ENCODE measurements around the gene FAM163B.

FAM163B gene

DNA sequence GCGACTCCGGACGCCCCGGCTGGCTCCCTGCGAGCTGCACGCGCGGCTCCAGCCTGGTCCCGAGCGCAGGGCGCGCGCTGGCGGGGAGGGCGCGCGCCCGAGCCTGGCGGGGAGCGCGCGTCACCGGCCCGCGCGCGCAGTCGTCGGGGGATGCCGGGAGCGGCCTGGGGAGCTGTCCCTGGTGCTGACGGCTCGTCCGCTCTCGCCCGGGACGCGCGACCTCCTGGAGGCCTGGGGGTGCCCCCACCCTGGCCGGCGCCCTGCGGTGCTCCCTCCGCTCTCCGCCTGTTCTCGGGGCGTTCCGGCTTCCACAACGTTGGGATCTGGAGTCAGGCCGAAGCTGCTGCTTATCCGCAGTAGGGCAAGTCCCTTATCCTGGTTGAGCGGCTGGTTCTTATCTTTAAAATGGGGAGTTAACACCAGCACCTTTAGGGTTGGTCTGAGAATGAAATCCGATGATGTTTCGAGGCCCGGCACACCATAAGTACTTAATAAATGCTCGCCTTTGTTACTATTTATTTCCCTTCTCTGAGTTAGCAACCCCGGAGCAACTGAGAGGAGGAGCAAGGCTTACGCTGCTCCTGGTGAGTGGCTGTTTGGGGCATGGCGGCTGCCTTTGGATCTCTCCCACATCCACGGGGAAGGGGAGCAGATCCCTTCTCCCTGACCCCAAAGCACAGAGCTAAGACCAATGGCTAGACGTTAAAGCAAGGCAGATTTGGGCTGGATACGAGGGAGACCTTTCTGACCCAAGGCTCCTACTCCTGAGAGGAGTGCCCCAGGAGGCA lies at the start of gene FAM163B:
TSS of gene FAM163B (minus strand) at position 79 of the 788 bp plus-strand sequence. CDS start 29,166 bp downstream, outside the sequence.
- peak; percentile 55 for DNase-seq (ENCODE audit: low spot score)

DNA sequence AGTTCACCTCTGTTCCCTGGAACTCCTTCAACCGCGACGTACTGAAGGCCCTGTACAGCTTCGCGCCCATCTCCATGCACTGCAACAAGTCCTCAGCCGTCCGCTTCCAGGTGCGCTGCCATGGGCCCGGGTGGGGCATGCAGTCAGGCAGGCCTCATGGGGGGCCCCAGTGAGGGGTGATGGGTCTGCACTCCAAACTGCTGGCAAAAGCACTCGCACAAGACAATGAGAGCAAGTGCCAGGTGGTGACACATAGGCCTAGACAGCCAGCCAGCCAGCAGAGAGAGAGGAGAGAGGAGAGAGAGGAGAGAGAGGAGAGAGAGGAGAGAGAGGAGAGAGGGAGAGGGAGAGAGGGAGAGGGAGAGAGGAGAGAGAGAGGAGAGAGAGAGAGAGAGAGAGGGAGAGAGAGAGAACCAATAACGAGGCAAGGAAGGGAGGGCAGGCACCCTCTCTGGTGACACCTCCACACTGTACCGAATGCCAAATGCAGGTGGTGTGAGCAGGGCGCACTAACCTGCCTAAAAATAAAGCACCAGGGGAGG lies 48.0 kb upstream of the FAM163B start:
- no peak for DNase-seq (ENCODE audit: low spot score)

DNA sequence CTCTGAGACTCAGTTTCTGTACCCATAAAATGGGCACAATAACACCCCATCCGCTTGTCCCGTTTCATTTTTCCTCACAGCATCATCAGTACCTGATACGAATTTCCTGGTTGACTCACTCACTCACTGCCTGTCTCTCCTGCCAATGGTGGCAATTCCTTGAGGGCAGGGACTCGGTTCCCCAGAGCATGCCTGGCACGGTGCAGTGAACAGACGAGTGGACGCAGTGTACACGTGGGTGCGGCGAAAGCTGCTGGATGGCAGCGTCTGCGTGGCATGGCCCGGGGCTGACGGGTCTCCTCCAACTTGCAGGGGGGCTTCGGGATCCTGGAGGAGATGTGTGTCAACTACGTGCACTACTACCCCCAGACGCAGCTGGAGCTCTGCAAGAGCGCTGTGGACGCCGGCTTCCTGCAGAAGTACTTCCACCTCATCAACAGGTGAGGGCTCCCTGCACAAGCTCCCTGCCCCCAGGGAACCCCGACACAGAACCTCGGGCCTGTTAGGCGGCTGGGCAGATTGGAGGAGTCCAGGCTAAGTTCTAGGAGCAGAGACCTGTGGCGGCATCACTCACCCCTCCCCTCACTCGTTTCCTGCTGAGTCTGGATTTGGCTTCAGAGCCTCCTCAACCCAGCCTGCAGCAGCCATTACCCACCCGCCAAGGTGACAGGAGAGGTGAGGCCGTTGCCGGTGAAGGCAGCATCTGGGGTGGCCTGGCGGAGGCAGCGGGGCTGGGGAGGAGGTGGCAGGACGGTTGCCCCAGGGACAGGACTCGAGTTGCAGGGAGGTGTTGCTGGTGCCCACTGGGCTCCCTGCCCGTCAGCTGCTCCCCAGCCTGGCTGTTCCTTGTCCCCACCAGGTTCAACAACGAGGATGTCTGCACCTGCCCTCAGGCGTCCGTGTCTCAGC lies 47.3 kb upstream of the FAM163B start:
- no peak for DNase-seq (ENCODE audit: low spot score)

DNA sequence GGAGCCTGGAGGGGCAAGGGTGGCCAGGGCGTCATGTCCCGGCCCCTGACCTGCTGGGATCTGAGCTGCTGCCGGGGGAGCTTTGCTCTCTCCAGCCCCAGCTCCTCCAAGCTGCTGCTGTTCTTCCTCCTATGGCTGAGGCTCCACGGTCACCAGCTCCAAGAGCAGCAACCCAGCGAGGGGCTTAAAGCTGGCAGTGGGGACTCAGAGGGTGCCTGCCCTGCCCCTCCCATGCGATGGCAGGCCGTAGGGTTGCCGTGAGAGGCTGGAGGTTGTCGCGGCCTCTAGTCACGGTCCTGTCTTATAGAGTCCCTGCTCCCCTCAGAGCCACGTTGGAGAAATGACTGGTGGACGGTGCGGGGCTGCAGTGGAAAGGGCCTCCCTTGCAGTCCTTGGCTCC lies 46.5 kb upstream of the FAM163B start:
- DNase-seq (ENCODE audit: low spot score): no peak

DNA sequence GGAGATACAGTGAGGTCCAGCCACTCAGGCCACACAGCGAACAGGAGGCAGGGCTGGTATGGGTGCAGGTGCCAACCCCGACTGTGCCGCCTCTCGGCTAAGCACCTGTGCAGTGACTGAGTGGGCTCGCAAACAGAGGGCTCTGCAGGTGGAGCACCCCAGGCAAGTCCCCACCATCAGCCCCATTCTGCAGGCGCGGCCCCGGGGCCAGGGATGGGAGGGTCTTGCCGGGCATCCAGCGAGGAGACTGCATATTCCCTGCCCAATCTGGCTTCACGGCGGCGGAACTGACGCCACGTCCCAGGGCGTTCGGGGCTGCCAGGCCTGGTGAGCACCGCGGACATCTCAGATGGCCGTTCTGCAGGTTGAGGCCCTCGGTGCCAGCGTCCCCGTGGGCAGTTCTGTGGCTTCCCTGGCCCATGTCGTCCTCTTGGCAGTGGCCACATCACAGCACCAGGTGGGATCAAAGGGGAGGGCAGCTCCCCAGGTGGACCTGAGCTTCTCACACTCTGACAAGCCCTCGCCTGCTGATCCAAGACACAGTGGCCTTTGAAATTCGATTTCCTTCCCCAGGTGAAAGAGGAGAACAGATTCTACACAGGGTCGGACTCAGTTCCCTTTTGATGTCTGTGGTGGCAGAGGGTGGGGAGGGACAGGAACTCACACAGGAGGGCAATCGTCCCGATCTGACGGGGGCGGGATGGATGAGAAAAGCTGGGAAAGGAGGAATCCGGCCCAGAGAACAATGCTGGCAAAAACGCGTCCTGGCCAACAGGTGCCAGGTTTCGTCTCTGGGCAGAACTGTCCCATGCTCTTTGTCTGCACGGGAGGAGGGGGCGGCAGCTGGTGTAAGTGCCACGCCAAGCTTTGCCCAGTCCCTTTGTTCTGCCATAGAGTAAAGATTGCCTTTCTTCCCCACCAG lies 45.8 kb upstream of the FAM163B start:
- DNase-seq (ENCODE audit: low spot score): no peak

DNA sequence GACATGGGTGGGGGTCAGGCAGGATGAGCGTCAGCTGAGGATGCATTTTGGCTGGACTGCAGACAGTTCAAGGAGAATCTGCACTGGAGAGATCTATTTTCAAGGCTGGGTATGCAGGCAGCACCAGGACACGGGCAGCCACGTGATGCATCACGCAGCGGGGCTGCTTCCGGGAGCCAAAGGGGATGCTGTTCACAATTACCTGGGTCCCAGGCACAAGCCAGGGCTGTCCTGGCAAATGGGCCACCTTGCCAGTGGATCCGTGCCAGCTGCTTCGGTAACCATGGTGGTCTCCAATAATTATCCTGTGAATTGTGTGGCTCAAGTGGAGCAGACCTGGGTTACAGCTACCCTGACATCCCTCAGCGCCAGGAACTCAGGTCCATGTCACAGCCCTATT lies 44.4 kb upstream of the FAM163B start:
- no peak for DNase-seq (ENCODE audit: low spot score)

DNA sequence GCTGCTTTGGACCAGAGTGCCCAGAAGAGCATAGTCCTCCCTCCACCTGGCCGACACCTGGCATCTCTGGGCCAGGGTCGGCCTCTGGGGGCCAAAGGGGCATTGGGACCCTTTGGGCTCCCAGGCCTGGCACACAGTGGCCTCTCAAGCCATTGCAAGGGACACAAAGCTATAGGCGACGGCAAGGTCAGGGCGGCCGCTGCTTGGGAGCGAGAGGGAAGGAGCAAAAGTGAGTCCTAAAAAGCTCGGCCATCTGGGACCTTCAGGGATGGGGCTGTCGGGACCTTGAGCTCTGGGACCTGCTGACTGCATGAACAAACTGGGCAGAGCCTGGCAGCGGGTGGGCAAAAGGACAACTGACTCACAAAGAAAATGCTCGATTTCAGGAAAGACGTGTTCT lies 40.8 kb upstream of the FAM163B start:
- DNase-seq (ENCODE audit: low spot score): no peak

DNA sequence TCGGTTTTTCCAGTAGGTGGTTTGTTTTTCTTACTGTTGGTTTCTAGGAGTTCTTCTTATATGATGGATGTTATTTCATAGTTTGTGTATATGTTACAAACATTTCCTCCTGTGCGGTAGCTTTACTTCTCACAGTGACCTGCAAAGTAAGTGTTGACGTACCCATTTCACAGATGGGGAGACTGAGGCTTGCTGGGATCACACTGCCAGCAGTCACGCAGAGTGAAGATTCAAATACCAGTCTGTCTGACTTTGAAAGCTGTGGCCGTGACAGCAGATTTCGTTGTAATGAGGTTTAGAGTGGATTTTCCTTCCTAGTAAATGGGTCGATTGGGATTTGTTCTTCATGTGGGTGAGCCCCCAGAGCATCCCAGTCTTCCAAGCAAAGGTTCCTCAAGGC lies 40.0 kb upstream of the FAM163B start:
- DNase-seq (ENCODE audit: low spot score): no peak

DNA sequence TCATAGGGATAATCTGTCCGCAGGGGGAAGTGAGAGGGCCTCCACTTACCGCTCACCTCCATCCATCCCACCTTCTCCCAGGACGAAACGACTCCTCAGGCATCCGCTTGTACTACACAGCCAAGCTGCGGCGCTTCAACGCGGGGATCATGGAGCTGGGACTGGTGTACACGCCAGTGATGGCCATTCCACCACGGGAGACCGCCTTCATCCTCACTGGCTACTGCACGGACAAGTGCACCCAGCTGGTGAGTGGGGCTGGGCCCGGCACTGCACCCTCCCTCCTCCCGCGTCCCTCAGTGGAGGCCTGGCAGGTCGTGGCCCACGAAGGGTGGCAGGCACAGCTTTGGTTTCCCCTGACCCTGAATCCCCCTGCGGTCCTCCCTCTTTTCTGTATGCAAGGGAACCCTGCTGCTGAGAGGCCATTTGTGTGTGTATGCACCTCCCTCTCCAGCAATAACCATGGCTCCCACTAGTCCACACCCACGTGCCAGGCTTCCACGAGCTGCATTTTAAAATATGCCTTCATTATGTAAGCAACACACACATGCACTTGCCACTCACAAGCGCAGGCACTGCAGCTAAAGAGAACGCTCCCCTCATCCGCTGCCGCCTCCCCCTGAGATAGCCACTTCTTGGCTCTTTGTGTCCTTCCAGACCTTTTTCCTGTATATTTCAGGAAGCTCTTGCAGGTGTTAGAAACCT lies 38.7 kb upstream of the FAM163B start:
- no peak for DNase-seq (ENCODE audit: low spot score)

DNA sequence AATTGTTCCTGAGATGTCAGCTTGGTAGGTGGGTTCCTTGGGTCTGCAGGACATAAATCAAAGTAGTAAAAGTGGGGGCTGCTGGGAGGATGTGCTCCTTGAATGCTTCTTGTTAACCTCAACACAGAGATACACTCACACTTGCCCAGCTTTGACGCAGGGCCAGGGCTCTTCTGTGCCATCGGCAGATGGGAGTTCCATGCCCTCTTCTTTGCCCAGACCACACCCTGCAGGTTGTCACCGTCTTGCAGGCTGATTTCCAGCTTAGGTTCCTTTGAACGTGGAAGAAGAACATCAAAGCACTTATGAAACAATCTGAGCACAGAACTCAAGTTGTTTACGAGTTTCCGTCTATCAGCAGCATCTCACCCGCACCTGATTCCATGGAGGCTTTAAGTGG lies 38.0 kb upstream of the FAM163B start:
- no peak for DNase-seq (ENCODE audit: low spot score)

DNA sequence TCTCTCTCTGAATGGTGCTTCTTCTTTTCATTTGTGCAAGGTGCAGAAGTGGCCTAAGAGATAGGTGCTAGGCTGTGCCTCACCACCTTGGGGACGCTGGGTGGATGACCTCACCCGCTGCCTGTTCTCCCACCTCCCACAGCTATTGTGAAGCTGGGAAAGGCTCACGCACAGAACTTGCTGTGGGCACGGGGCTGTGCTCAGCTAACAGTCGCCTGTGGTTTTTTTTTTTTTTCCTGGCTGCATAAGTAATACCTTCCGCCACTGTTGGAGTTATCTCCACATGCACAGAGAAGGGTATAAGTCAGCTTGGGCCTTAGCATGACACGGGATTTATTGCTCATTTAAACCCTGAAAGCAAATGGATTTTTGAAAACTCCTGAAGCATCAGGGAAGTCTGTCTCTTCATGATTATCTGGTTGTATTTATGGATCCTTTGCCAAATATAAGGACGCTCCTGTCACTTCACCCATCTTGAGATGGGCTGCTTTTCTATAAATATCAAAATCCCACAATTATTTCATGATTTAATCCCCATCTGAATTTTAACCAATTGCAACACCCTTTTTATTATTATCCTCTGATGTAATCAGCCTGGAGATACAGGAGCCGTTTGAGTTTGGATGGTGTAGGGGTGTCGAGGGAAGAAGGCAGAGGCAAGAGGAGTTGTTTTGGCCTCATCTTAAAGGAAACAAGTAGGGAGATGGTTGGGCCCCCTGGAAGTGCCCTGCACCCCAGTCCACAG lies 36.0 kb upstream of the FAM163B start:
- DNase-seq (ENCODE audit: low spot score): no peak

DNA sequence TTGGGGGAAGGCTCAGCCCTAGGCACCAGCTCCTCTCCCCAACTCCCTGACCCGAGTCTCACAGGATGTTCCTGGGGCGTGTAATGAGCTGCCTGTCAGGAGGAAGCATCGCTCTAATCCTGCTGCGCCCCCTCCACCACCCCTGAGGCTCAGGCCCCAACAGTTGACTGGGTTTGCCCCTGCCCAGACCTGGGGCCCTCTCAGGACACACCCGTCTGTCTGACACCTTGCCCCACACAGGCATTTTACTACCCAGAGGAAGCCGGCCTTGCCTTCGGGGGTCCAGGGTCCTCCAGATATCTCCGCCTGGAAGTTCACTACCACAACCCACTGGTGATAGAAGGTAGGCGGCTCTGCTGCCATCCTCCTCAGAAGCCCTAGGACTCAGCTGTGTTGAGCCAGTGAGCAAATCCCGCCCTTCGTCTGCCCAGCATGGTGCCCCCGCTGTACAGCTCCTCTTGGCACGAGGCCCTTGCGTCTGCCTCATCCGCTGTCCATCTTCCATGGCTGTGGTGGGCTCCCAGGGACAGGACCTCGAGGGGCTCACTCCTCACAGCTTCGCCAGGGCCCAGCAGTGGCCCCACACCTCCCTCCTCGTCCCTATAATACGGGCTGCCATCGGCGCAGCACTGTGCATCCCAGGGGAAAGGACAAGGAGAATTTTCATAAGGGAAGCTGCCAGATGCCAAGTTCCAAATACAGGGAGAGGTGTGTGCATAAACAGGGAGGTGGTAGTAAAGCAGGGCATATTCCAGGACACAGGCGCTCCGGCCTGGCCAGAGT lies 35.0 kb upstream of the FAM163B start:
- no peak for DNase-seq (ENCODE audit: low spot score)

DNA sequence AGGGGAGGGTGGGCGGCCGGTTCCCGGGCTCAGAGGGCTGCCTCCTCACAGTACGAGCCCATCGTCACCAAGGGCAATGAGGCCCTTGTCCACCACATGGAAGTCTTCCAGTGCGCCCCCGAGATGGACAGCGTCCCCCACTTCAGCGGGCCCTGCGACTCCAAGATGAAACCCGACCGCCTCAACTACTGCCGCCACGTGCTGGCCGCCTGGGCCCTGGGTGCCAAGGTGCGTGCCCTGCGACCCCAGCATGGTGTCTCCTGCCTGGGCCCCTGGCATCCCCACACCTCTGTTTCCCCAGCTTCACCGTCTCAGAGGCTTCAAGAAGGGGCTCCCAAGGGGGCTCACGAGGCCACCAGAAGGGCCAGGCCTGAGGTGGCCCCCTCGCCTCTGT lies 34.2 kb upstream of the FAM163B start:
- DNase-seq (ENCODE audit: low spot score): no peak

DNA sequence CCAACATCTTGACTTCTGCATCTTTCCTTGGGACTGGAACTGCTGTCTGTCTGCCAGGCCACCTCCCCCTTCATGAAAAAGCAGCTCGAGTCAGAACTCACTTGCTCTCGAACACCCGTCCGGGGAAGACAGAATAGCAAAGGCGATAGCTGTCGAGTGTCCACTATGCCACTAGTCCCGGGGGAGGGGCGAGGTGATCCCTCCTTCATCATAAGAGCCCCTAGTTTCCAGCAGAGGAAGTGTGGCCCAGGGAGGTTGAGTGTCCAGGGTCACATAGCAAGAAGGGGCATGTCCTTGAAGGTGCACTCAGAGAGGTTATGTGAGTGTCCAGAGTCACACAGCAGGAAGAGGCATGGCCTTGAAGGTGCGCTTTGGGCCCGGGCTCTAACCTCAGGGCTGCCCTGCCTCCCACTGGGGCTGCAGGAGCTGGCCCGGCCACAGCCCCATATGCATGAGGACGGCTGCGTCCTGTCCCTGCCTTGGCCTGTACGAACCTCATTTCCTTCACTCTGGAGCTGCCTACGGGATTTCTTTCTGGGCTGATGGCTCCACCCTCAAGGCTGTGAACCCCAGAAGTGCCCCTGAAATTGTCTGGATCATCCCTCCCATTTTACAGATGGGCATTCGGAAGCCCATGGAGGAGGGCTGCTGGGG lies 33.6 kb upstream of the FAM163B start:
- no peak for DNase-seq (ENCODE audit: low spot score)

DNA sequence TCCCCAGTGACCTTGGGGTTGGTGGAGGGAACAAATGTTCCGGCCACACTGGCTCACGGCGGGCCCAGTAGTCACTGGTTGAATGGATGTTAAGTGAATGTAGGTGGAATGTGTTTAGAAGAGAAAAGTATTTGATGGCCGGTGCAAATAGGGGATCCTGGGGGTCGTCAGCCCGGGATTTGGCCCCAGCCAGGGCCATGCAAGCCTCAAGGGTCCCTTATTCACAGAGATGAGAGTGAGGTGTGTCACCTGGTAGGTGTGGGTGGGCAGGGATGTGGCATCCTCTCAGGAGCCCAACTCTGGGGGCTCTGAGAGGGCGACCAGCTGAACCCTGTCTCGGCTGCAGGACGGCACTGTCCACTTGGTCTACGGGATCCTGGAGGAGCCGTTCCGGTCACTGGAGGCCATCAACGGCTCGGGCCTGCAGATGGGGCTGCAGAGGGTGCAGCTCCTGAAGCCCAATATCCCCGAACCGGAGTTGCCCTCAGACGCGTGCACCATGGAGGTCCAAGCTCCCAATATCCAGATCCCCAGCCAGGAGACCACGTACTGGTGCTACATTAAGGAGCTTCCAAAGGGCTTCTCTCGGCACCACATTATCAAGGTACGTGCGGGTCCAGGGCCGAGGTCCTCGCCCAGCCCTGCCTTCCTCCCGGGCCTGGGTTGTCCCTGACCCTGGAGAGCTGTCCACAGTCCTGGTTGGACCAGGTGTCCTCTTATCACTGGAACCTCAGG lies 32.8 kb upstream of the FAM163B start:
- DNase-seq (ENCODE audit: low spot score): no peak

DNA sequence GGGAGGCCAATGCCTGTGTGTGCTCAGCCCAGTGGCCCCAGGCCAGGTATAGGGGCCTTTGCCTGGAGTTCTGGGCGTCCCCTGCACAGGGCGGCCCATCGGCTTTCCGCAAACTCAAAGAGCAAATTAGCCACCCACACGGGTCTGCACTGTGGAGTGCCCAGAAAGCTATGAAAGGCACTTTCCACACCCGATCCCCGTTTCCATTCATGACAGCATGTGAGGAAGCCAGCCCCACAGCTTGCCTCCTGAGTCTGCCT lies 32.1 kb upstream of the FAM163B start:
- no peak for DNase-seq (ENCODE audit: low spot score)

DNA sequence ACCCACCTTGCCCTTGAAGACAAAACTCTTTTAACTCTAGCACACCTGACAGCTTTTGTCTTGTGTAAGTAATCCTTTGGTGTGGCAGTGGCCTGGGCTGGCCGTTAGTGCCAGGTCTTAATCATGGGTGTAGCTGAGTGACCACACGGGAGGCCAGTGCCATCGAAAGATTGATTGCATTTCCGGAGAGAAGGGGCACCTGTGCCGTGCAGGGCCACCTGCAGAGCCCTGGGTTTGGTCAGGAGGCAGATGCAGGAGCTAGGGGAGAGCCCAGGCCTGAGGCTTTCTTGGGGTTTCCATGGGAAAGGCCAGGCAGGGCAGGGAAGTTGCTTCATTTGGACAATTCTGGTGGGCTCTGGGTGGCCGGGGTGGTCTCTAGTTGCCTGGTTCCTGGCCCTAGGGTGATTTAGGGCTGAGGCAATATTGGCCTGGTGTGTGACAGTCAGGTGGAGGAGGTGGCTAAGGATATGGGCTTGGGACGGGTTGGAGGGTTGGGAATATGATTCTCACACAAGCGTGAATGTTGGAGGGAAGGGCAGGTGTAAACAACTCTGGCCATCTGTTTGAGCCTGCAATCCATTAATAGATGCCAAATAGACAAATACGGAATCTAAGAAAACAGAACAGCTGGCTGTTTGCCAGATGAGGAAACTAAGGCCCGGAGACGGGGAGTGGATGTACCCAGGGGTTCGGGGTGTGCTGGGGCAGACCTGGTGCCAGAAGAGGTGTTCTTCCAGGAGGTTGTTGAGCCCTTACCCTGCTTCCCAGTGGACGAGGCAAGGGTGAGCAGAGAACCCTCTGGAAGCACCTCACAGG lies 31.6 kb upstream of the FAM163B start:
- no peak for DNase-seq (ENCODE audit: low spot score)

DNA sequence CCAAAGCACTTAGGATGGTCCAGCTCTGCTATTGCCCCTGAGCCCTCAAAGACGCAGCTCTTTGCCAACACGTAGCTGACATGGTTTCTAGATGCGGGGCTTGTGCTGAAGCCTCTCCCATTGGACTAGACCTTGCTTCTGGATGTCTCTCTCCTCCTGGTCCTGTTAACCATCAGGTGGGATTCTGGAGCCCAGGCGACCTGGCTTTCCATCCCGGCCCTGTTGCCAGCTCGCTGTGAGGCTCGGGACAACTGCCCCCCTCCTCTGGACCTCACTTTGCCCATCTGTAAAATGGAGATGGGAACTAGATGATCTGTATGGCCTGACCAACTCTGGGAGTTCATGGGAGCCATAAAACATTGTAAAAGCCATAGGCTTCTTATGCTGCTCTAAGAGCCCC lies 31.0 kb upstream of the FAM163B start:
- DNase-seq (ENCODE audit: low spot score): no peak
